Esophagus squamous epithelium (tissue), 4 donors: Measurements from ENCODE around the gene NEU4.

Experiments
- CTCF ChIP-seq, 6 experiments: fragments of 450-650 bp in 4 of 6; fragments of 200-600 bp in 2 of 6; sonication (generic) in 2 of 6; IDR thresholded peaks; one replicate each; pipeline ENCODE4 v1.5.1; 2016 to 2019; ENCODE audit warnings: antibody characterized with exemption in 6 of 6, mild to moderate bottlenecking in 4 of 6, moderate library complexity in 4 of 6
- POLR2A ChIP-seq, 4 donors: fragments of 450-650 bp; IDR thresholded peaks; one replicate each; pipeline ENCODE4 v1.6.1; 2017; ENCODE audit warnings: antibody characterized with exemption in 4 of 4, mild to moderate bottlenecking in 4 of 4, moderate library complexity in 3 of 4

DNA sequence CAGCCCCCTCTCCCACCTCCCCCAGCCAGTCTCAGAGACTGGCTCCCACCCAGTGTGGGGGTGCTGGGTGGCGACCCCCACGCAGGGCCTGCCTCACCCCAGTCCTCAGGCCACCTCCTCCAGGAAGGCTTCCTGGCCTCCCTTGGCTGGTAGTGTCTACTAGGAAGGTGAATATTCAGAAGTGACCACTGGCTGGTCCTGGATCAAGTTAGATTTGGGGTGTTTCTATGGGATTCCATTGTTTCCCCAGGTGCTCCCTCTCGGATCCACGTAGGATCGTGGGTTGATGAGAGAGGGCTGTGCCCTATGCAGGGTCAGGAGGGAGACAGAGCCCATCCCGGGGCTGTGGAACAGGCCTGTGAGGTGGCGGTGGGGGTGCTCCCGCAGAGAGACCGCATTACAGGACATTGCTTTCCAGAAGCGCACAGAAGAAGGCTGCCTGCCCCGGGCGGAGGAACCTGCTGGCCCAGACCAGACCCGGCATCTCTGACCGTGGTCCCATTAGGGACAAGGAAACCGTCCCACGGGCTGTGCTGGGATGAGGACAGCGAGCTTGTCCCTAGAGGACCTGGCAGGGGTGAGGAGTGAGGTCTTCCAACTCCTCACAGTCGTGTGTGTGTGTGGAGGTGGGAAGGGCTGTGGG lies 46.4 kb downstream of the NEU4 start:
- no peak for TF ChIP-seq CTCF (IDR thresholded peaks at IDR 0.05)
- TF ChIP-seq POLR2A (IDR thresholded peaks at IDR 0.05), result no peak
